Measurements from ENCODE around the gene TRIB2.

DNA sequence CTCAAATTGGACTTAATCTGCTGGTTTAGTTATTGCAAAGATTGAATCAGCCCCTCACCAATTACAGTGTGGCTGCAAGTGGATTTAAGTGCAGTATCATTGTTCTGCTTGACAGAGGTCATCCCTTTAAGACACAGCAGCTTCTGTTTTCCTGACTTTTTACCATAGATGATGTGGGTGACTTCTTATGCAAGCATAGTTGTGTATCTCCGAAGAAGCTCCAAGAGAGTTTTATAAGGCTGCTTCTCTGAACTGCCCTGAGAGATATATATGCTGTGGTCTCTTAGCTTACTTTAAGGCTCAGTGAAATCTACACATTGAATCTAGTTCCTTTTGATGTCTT lies 3.5 kb downstream of the TRIB2 start:
- no peak for TF ChIP-seq CTCF (IDR thresholded peaks at IDR 0.05)
- no peak for TF ChIP-seq EZH2 (IDR thresholded peaks at IDR 0.05)
- no peak for TF ChIP-seq EZH2phosphoT487 (IDR thresholded peaks at IDR 0.05)
